Suppressor macrophage treated with lipopolysaccharide for 1 hour (primary cell): ENCODE measurements around the gene ZFP36.

Source experiments
- DNase-seq, 3 donors: peaks; one replicate each; pipeline ENCODE4 v3.0.0-alpha.2; 2020 to 2022

ZFP36 gene

DNA sequence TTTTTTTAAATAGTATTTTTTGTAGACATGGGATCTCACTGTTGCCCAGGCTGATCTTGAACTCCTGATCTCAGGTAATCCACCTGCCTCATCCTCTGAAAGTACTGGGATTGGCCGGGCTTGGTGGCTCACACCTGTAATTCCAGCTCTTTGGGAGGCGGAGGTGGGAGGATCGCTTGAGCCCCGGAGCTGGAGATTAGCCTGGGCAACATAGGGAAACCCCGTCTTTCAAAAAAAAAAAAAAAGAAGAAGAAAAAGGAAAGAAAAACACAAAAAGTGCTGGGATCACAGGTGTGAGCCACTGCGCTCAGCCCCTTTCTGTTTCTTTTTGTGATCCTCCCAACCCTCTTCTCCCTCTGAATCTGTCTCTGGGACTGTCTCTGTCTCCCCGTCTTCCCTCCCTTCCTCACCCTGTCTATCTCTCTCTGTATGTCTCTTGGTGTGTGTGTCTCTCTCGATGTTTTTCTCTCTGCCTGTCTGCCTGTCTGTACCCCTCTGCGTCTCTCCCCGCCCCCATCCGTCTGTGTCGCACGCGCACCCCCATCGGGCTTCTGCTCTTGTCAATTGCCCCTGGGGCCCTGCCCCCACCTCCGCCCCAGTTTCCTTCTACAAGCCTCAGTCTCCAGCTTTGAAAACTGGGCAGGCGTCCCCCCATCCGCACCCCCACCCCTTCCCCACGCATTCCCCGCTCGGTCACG, 540 bp upstream of the ZFP36 start:
- DNase-seq = no peak

DNA sequence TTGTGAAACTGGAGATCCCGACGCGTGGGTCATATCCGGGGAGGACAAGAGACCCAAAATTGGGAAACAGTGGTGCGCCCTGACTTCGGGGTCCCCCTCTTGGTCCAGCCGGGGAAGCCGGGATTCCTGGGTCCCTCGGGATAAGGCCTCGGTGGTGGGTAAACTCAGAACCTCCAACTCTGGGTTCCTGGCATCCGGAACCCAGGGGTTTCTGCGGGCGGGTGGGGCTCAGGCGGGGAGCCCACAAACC, 688 bp downstream of the ZFP36 start:
- DNase-seq = no peak

DNA sequence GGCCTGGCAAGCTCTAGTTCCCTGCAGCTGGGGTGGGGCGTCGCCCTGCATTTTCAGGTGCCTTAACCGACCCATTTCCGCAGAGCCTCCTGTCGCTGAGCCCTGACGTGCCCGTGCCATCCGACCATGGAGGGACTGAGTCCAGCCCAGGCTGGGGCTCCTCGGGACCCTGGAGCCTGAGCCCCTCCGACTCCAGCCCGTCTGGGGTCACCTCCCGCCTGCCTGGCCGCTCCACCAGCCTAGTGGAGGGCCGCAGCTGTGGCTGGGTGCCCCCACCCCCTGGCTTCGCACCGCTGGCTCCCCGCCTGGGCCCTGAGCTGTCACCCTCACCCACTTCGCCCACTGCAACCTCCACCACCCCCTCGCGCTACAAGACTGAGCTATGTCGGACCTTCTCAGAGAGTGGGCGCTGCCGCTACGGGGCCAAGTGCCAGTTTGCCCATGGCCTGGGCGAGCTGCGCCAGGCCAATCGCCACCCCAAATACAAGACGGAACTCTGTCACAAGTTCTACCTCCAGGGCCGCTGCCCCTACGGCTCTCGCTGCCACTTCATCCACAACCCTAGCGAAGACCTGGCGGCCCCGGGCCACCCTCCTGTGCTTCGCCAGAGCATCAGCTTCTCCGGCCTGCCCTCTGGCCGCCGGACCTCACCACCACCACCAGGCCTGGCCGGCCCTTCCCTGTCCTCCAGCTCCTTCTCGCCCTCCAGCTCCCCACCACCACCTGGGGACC, 1.2 kb downstream of the ZFP36 start:
- peak; percentile 58 to 67 (median 59) for DNase-seq

DNA sequence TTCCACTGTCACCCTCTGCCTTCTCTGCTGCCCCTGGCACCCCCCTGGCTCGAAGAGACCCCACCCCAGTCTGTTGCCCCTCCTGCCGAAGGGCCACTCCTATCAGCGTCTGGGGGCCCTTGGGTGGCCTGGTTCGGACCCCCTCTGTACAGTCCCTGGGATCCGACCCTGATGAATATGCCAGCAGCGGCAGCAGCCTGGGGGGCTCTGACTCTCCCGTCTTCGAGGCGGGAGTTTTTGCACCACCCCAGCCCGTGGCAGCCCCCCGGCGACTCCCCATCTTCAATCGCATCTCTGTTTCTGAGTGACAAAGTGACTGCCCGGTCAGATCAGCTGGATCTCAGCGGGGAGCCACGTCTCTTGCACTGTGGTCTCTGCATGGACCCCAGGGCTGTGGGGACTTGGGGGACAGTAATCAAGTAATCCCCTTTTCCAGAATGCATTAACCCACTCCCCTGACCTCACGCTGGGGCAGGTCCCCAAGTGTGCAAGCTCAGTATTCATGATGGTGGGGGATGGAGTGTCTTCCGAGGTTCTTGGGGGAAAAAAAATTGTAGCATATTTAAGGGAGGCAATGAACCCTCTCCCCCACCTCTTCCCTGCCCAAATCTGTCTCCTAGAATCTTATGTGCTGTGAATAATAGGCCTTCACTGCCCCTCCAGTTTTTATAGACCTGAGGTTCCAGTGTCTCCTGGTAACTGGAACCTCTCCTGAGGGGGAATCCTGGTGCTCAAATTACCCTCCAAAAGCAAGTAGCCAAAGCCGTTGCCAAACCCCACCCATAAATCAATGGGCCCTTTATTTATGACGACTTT, 2.0 kb downstream of the ZFP36 start:
- peak; percentile 58 to 66 (median 62) for DNase-seq

DNA sequence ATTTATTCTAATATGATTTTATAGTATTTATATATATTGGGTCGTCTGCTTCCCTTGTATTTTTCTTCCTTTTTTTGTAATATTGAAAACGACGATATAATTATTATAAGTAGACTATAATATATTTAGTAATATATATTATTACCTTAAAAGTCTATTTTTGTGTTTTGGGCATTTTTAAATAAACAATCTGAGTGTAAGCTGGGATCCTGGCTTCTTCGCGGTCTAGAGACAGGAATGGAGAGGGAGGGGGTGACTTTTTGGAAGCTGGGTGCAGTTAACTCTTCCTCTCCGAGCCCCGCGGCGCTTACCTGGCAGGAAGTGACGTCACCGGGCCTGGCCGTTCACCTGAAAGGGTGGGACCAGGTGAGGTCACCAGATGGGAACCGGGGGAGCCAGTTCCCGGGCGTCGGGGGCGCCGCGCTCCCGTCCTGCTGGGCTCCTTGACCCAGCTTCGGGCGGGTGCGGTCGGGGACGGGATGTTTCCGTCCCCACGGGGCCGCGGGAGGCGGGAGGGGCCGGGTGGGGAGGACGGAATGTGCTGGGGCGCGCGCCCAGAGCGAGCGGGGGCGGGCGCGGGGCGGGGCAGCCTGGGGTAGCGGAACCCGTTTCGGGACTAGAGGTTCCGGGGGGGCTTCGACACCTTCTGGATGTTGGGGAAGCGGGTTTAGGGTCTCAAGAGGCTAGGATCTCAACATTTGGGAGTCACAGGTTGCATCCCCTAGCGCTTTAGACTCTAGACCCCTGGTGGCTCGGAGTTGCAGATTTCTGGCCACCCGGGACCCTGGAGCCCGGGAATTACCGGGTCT, 2.8 kb downstream of the ZFP36 start:
- peak; percentile 80 to 96 (median 91) for DNase-seq

DNA sequence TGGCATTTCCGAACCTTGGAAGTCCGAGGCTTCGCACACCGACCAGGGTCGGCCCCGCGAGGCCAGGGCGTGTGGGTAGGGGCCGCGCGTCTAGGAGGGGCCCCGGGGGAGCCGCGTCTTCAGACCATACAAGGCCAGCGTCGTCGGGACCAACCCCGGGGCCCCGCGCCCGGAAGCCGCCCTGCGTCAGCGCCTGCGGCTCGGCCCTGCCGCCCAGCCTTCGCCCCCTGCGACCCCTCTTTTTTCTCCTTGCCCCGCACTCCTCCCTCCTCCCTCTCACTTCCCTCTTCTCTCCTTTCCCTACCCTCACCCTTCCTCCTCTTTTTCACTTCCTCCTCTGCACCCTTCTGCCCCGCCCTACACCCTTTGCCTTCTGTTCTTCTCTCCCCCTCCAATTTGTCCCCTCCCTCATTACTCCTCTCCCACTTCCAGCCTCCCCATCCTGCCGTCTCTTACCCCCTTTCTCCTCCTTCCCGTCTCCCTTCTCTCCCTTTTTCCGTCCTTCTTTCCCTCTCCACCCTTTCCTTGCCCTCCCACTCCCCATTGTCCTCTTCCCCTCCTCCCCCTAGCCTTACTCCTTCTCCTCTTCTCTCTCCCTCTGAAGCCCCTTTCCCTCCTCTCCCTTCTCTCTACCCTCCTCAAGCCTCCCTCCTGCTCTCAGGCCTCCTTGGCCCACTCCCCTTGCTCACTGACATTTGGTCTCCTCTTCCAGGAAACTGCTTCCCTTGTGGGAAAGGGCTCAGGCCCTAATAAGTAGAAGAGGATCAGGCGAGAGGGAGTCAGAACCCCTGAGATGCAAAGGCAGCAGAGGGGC, 3.6 kb downstream of the ZFP36 start:
- DNase-seq = peak; percentile 83 to 91 (median 84)

DNA sequence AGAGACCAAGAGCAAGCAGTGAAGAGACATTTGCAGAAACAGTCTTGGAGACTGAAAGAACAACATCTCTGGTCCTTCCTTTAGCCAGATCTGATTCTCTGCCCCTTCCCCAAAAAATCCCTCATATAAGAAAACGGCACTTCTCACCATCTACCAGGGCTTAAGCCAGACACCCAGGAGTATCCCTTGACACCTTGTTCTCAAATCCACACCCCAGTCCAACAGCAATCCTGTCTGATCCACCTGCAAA, 4.1 kb downstream of the ZFP36 start:
- no peak for DNase-seq

DNA sequence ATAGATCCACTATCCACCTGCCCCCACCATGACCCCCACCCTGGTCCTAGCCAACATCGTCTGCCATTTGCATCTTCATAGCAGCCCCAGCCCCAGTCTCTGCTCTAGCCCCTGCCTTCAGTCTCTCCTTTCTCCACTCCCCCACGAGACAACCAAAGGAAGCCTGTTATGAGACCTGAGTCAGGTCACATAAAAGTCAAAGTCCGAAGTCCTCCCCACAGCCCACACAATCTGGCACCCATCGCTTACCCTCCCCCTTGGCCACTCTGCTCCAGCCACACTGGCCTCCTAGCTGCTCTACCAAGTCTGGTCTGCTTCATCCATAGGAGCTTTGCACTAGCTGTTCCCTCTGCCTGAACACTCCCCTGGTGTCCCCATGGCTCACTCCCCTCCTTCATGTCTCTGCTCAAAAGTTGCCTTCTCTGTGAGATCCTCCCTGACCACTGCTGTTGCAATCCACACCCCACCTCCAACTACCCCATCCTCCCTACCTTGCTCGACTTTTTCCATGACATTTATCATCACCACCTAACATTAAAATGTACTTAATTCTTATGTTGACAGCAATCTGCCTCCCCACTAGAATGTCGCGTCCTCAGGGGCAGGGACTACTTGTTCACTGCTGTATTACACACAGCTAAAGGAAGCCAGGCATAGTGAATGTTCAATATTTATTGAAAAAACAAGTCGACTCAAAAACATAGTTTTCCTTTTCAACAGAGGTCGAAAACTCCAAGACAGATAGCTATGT, 4.6 kb downstream of the ZFP36 start:
- DNase-seq = peak; percentile 51 to 65 (median 61)

DNA sequence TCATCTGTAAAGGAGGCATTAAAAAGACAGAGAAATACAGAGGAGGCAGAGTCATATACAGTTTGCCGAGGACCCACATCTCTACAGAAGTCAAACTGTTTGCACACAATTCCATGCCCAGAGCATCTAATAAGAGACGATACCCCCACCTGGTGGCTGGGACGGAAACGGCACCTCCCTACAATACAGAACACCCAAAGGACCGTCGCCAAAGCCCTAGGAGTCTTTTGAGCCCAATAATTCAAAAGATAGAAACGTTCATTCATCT, 5.1 kb downstream of the ZFP36 start:
- DNase-seq = peak; percentile 94 to 97 (median 97)

DNA sequence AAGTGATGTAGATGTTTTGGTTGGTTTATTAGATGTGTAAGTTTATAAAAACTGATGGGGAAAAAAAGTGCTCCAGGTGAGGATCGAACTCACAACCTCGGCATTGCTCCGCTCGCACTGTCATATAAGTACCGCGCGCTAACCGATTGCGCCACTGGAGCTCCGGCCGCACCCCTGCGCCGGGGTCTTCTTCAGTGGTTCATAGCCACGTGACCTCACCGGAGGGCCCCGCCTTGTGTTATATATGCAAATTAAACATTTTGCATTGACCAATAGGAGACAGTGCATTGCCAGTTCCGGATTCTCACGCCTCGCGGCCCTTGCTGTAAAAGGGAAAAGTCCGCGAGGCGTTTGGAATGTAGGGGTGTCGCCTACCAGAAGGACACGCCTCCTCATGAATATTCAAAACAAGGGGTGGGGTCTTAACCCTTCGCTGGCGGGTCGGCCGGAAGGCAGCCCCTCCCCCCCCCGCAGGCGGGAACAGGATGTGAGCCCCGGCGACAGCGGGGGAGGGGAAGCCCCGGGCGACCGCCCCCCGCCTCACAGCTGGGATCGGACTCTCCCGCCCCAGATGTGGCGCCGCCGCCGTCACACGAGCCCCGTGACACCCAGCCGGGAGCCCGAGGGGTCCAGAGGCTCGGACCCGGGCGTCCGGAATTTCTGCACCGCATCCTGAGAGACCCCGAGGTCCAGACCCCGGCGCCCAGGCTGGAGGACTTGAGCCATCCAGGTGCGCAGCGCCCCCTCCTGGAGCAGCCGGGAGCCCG, 5.6 kb downstream of the ZFP36 start, which contains the start of gene PLEKHG2:
Gene PLEKHG2 (plus strand): TSS at position 570 of the 767 bp plus-strand sequence. CDS start 1,418 bp downstream, outside the sequence.
- DNase-seq = peak; percentile 97 to 100 (median 99)

DNA sequence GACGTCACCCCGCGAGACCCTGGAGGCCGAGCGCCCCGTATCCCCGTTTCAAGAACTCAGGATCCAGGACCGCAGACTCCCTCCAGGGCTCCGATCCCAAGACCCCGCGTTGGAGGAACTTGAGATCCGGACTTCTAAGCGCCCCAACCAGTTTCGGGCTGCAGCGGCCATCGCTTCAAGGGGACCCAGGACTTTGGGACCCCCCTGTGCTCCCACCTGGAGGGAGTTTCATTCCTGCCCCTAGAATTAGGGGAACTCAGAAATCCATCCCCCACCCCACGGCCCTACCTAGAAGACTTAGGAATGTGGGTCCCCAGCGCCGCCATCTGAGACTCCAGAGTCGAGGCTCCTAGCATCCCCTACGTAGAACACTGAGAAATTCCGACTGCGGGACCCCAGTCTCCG, 6.2 kb downstream of the ZFP36 start:
- no peak for DNase-seq

DNA sequence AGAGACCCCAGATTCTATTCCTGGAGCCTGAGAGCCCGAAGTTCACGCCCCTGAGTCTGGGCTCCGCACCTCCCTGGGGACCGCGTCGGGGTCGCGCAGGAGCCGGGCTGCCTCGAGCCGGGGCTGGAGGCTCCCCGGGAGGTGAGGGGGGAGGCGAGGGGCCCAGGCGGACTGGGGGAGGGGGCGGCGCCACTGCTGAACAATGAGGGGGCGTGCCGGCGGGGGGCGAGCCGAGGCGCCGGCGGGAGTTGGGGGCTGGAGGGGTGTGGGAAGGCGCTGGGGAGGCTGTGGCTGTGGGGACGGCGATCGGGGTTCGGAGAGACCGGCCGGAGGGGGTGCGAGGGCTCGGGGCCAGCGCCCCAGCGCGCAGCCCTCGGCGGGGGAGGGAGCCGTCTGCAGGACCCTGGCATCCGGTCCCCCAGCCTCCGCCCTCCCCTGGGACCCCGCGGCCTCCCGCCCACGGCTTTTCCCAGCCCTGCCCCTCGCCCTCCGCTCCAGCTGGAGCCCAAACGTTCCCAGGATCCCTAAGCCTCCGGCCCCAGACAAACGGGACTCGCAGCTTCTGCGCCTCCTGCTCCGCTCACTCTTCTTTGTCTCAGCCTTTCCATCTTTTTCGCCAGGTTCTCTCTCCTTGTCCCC, 6.7 kb downstream of the ZFP36 start:
- DNase-seq = peak in 1 of 3 donors; percentile 46

DNA sequence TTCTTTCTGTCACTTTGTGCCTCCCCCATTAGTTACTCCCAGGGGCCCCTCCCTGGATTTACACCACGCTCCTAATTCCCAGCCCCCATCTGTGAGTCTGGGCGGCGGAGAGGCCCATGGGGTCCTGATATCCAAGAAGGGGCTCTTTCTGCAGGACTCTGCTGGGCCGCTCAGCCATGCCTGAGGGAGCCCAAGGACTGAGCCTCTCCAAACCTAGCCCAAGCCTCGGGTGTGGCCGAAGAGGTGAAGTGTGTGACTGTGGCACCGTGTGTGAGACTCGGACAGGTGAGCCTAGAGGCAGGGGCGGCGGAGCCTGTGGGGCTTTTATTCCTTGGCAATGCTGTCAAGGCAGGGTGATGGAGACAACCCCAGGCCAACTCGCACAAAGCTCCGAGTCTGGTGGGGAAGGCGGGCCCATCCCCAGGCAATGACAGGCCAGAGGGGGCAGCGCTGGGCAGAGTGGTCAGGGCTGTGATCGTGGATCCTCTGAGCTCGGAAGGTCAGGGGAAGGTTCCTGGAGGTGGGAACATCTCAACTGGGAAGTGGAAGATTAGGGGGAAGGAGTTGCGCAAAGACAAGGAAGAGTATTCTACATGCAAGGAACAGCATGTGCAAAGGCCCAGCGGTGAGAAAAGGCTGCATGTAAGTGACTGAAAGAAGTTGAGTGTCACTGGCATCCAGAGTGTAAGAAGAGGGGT, 7.4 kb downstream of the ZFP36 start:
- peak; percentile 33 to 64 (median 60) for DNase-seq

DNA sequence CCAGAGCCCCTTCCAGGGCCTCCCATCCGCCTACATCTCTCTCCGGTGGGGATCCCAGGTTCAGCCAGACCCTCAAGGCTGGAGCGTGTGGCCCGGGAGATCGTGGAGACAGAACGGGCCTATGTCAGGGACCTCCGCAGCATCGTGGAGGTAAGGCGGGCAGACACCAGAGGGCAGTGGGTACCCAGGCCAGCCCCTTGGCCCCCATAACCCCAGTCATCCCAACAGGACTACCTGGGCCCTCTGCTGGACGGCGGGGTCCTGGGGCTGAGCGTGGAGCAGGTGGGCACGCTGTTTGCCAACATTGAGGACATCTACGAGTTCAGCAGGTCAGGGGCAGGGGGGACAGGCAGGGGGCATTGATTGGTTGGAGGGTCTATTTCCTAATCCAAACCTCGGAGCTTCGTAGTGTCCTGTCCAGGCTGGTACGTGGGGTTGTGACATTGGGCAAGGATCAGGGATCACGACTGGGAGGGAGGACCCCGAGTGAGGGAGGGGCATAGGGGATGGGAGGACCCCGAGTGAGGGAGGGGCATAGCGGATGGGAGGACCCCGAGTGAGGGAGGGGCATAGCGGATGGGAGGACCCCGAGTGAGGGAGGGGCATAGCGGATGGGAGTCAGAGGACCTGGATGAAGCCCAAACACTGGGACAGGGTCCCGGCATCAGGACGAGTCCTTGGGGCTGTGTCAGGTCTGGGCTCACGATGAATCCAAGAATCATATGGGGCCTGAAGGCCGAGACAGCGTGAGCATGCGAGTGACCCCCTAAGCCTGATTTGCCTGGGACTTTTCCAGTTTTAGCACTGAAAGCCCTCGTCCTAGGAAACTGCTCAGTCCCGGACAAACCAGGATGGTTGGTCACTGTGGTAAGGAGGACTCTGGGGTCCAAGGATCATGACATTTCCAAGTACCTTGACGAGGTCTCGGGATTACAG, 8.7 kb downstream of the ZFP36 start:
- no peak for DNase-seq

DNA sequence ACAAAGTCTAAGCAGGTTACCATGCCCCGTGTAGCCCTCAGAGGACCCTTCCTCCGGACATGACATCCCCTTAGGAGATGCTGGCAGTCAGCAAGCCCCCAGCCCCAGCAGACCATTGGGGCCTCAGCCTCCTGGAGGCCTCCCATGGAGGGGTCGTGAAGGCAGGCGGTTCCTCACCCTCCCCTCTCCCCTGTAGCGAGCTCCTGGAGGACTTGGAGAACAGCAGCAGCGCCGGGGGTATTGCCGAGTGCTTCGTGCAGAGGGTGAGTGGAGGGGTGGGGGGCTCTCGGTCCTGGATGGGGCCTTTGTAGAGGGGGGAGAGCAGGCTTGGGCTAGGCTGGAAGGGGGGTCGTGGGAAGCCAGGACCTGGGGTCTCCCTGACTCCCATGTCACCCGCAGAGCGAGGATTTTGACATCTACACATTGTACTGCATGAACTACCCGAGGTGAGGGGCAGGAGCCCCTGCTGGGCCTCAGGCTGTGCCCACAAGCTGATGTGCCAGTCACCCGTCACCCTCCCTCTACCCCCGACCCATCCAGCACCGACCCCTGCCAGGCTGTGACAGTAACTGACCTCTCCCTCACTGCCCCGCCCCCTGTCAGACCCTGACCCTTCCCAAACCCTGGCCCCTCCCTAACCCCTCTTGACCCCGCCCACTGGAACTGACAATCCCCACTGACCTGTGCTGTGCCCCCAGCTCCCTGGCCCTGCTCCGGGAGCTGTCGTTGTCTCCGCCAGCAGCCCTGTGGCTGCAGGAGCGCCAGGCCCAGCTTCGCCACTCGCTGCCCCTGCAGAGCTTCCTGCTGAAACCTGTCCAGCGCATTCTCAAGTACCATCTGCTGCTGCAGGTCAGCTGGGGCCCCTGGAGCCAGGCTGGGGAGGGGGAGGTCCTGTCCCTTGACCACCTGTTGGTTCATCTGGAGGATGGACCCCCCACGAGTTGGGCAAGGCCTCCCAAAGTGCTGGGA, 9.8 kb downstream of the ZFP36 start:
- DNase-seq = no peak

DNA sequence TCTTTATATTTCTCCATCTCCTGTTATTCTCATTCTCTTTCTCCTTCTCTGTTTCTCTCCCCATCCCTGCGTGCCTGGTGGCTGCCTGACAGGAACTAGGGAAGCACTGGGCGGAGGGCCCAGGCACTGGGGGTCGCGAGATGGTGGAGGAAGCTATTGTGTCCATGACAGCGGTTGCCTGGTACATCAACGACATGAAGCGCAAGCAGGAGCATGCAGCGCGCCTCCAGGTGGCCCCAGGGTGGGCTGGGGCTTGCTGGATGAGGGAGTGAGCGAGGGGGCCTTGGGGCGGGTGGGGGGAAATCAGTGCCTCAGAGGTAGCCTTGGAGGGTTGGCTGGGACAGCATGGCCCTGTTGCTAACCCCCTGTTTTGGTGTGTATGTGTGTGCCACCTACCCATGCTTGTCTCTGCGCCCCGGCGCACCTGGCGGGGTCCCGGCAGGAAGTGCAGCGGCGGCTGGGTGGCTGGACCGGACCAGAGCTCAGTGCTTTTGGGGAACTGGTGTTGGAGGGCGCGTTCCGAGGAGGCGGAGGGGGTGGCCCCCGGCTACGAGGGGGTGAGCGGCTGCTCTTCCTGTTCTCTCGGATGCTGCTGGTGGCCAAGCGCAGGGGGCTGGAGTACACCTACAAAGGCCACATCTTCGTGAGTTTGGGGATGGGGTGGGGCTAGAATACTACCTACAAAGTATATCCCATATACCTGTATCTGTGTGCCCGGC, 11.0 kb downstream of the ZFP36 start:
- DNase-seq = no peak

DNA sequence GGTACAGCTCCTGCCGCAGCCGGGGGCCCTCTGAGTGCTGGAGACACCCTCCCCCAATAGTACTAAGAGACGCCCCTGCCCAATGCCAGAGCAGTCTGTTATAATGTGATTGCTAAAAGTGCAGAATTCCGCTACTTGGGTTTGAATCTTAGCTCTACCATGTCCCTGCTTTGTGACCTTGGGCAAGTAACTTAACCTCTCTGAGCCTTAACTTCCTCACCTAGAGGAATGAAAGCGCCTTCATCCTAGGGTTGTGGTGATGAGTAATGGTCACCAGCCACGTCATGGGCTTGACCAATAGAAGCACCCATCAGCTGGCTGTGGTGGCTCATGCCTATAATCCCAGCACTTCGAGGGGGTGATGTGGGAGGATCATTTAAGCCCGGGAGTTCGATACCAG, 12.4 kb downstream of the ZFP36 start:
- peak in 1 of 3 donors; percentile 40 for DNase-seq
